ACC112 (cell line): ENCODE measurements around the gene DACH2.

Experiments
- H2AFZ ChIP-seq: fragments of 200-600 bp; sonication (generic); one replicate; pipeline ENCODE4 v1.6.0; 2017; ENCODE audit warnings: antibody characterized with exemption, low read length; ENCODE audit not compliant: unreplicated experiment
- H3K27ac ChIP-seq: fragments of 200-600 bp; sonication (generic); 2 replicates; pipeline ENCODE4 v1.5.1; 2014; ENCODE audit warnings: low read depth, mild to moderate bottlenecking, antibody characterized with exemption, low read length, moderate library complexity
- H3K27me3 ChIP-seq: fragments of 200-600 bp; sonication (generic); 2 replicates; pipeline ENCODE4 v1.6.1; 2014; ENCODE audit warnings: mild to moderate bottlenecking, antibody characterized with exemption, low read length, moderate library complexity, mixed read lengths; ENCODE audit not compliant: insufficient read depth
- H3K36me3 ChIP-seq: fragments of 200-600 bp; sonication (generic); 2 replicates; pipeline ENCODE4 v1.6.1; 2016; ENCODE audit warnings: mild to moderate bottlenecking, antibody characterized with exemption, low read length, moderate library complexity, mixed read lengths; ENCODE audit not compliant: insufficient read depth
- H3K4me1 ChIP-seq: fragments of 200-600 bp; sonication (generic); one replicate; pipeline ENCODE4 v1.6.1; 2016; ENCODE audit warnings: low read length, mixed read lengths; ENCODE audit not compliant: insufficient read depth, unreplicated experiment, control insufficient read depth
- H3K4me3 ChIP-seq: fragments of 200-600 bp; sonication (generic); 2 replicates; pipeline ENCODE4 v1.5.1; 2014; ENCODE audit warnings: mild to moderate bottlenecking, low read depth, low read length
- H3K79me2 ChIP-seq: fragments of 200-600 bp; sonication (generic); one replicate; pipeline ENCODE4 v1.6.0; 2016; ENCODE audit warnings: low read length; ENCODE audit not compliant: control insufficient read depth, unreplicated experiment, insufficient read depth

DACH2 gene

DNA sequence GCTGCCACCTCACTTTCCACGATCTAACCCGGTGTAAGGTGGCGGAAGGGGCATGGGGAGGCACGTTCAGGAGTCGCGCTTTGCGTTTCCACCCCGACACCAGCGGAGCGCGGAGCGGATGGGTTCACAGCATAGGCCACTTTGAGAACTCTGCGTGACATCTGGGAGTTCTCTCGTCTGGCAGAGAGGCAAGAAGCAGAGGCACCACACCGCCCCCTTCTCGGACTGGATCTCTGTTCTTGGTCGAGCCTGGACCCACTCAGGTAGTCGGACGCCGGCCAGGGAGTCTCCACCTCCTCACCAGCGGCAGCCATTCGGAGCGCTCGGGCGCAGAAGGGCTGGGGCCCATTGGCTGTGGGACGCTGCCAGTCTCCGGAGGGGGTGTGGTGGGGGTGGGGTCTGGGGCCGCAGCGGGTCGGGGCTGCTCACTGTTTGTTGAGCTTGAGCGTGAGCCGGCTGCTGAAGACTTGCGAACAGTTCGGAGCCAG lies at the start of gene DACH2:
Gene DACH2, plus strand, starts transcription at position 428 of the 488 bp plus-strand sequence.
- Histone ChIP-seq H3K36me3 (no peaks in the 10 kb centered on the region), H3K4me3 (peak within 1 kb of the TSS; percentile 73), H3K79me2 (peaks cover 4% of the 10 kb centered on the region), H2AFZ (peak within 1 kb of the TSS; percentile 48), H3K27me3 (peaks cover 26% of the 10 kb centered on the region), H3K4me1 (no peaks in the 10 kb centered on the region), H3K27ac (no peak within 1 kb of the TSS)

DNA sequence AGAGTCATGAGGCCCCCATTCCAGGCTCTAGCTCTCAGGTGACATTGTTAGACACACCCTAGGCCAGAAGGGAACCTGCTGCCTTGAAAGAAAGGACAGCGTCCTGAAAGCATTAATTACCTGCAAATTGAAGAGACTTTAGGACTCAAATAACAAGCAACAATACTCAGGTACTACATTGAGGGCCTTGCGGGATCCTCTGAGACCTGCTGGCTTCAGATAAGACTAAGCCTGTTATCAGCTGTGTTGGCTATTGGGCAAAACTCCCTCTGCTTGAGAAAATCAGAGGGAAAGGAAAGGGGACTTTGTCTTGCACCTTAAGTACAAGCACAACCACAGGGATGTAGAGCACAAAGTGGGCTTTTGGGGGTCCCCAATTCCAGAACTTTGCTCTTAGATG lies 45.9 kb upstream of the DACH2 start:
- Histone ChIP-seq H3K79me2 (no peaks in the 10 kb centered on the region), H3K27me3 (no peaks in the 10 kb centered on the region), H3K36me3 (no peaks in the 10 kb centered on the region), H3K27ac (no peak overlapping the region), H3K4me1 (no peaks in the 10 kb centered on the region), H3K4me3 (no peak overlapping the region), H2AFZ (no peak overlapping the region)

DNA sequence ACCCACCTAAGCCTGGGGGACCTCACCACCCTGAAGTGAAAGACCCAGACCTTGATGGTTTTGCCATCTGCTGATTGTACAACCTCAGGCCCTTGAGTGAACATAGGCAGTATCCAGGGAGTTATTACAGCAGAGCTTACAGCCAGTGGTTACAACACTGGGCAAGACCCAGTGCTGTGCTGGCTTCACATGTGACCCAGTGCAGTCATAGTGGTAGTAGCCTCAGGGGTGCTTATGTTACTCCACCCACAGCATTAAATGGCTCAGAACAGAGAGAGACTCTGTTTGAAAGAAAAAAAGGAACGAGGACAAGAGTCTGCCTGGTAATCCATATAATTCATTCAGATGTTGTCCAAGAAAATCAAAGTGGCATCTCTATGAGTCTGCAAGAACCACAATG lies 45.2 kb upstream of the DACH2 start:
- Histone ChIP-seq H2AFZ (no peak overlapping the region), H3K79me2 (no peaks in the 10 kb centered on the region), H3K36me3 (no peaks in the 10 kb centered on the region), H3K4me3 (no peak overlapping the region), H3K4me1 (no peaks in the 10 kb centered on the region), H3K27me3 (no peaks in the 10 kb centered on the region), H3K27ac (no peak overlapping the region)

DNA sequence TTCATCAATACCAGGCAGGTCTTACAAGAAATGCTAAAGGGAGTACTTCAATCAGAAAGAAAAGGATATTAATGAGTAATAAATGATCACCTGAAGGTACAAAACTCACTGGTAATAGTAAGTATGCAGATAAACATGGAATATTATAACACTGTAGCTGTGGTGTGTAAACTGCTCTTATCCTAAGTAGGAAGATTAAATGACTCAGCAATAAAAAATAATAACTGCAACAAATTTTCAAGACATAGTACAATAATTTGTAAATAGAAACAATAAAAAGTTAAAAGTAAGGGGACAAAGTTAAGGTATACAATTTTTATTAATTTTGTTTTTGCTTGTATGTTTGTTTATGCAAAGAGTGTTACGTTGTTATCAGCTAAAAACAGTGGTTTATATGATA lies 43.7 kb upstream of the DACH2 start:
- Histone ChIP-seq H2AFZ (no peak overlapping the region), H3K27me3 (no peaks in the 10 kb centered on the region), H3K36me3 (no peaks in the 10 kb centered on the region), H3K4me3 (no peak overlapping the region), H3K4me1 (no peaks in the 10 kb centered on the region), H3K79me2 (no peaks in the 10 kb centered on the region), H3K27ac (no peak overlapping the region)

DNA sequence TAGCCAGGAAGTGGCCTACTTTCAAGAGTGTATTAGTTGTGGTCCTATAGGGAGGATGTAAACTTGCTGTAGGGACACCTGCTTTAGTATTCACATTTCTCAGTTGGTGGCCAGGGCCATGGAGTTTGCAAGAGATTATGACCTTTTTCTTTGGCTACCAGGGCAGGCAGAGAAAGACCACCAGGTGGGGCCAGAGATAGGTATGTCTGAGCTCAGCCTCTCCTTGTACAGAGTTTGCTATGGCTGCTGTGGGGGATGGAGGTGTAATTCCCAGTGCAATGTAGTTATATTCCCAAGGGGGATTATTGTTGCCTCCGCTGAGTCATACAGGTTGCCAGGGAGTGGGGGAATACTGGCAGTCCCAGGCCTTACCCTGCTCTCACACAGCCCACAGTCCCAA lies 26.3 kb upstream of the DACH2 start:
- Histone ChIP-seq H3K4me1 (no peaks in the 10 kb centered on the region), H3K4me3 (no peak overlapping the region), H2AFZ (no peak overlapping the region), H3K79me2 (no peaks in the 10 kb centered on the region), H3K36me3 (no peaks in the 10 kb centered on the region), H3K27ac (no peak overlapping the region), H3K27me3 (no peaks in the 10 kb centered on the region)

DNA sequence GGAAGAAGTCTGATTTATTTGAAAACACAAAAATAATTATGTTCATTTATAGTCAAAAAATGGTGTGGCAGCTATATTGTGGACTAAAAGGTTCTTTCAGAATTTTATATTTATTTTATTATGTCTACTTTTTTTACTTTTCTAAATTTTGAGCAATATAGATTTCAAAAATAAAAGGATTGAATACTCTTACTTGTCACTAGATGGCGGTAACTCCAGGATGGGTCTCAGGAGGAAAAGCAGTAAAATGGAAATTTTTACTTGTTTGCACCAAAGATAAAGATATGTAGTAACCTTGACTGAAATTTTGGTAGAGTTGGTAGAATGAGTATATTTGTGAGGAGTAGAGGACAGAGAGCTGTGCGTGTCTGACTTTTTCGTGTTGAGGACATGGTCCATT lies 14.5 kb upstream of the DACH2 start:
- Histone ChIP-seq H3K36me3 (no peaks in the 10 kb centered on the region), H3K4me1 (peaks cover 4% of the 10 kb centered on the region), H3K4me3 (no peak overlapping the region), H3K27me3 (no peaks in the 10 kb centered on the region), H2AFZ (peak overlapping the region; percentile 50), H3K79me2 (no peaks in the 10 kb centered on the region), H3K27ac (no peak overlapping the region; the same call in 1 of the 2 replicates)

DNA sequence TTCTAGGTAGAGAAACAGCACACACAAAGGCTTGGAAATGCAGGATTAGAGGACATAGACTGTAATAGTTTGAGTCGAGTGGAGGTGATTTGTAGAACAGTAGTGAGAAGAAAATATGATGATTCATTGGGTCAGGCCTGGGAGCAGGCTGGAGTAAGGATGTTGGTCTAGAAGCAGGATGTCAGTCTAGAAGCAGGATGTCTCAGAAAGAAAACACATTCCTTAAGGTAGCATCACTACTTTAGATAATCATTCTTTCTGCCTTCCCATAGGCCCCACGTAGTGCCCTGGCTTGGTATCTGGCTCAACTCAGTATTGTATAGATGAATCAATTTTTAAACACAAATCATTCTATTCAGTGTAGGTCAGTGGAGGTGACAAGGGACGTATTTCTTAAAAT lies 11.2 kb upstream of the DACH2 start:
- Histone ChIP-seq H3K36me3 (no peaks in the 10 kb centered on the region), H3K27me3 (no peaks in the 10 kb centered on the region), H3K4me3 (no peak overlapping the region), H3K79me2 (no peaks in the 10 kb centered on the region), H3K4me1 (peaks cover 4% of the 10 kb centered on the region), H3K27ac (peak overlapping the region; percentile 65), H2AFZ (no peak overlapping the region)

DNA sequence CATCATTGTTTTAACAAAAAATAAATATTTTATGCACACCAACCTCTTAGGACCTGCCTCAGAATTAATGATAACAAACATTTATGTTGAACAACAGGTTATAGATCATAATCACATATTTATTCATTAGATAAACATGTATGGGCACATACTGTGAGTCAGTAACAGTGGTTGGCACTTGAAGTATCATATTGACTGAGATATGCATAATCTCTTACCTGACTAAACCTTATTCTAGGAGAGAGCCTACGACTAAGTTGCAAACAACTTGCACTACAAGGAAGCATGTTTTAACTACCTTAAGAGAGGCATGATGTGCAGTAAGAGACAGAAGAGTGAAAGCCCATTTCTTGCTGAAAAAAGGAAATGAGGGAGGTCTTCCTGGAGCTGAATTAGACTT lies 6.5 kb upstream of the DACH2 start:
- Histone ChIP-seq H3K4me1 (peaks cover 4% of the 10 kb centered on the region), H3K4me3 (no peak overlapping the region), H3K36me3 (no peaks in the 10 kb centered on the region), H2AFZ (no peak overlapping the region), H3K79me2 (no peaks in the 10 kb centered on the region), H3K27ac (no peak overlapping the region), H3K27me3 (no peaks in the 10 kb centered on the region)

DNA sequence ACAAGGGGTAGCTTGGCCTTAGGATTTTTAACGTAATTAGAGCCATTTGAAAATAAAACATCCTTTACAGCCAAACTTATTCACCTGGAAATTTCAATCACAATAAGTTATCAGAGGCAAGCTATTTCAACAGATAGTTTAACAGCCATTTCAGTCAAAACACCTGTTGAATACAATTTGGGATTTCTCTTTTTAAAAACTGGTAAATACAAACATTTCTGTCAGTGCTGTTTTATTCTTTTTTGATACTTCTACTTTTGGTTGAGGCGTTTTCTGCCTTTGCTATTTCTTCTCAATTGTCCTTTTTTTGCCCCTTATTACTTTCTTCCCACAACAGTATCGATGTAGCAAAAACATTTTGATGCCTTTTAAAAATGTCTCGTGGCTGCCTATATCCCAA lies 2.1 kb upstream of the DACH2 start:
- peaks cover 26% of the 10 kb centered on the region for H3K27me3 ChIP-seq
- no peak overlapping the region for H2AFZ ChIP-seq
- no peak overlapping the region for H3K4me3 ChIP-seq
- no peak overlapping the region for H3K27ac ChIP-seq
- no peaks in the 10 kb centered on the region for H3K4me1 ChIP-seq
- H3K79me2 ChIP-seq: peaks cover 2% of the 10 kb centered on the region
- no peaks in the 10 kb centered on the region for H3K36me3 ChIP-seq

DNA sequence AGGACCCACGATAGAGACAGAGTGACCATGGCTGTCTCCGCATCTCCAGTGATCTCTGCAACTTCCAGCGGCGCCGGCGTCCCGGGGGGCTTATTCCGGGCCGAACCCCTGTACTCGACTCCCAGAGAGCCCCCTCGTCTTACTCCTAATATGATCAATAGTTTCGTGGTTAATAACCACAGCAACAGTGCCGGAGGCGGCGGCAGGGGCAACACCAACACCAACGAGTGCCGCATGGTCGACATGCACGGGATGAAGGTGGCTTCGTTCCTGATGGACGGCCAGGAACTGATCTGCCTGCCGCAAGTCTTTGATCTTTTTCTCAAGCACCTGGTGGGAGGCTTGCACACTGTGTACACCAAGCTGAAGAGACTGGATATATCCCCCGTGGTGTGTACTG lies 343 bp downstream of the DACH2 start:
- Histone ChIP-seq H3K79me2 (peaks cover 4% of the 10 kb centered on the region), H3K4me3 (peak overlapping the region; percentile 73)

DNA sequence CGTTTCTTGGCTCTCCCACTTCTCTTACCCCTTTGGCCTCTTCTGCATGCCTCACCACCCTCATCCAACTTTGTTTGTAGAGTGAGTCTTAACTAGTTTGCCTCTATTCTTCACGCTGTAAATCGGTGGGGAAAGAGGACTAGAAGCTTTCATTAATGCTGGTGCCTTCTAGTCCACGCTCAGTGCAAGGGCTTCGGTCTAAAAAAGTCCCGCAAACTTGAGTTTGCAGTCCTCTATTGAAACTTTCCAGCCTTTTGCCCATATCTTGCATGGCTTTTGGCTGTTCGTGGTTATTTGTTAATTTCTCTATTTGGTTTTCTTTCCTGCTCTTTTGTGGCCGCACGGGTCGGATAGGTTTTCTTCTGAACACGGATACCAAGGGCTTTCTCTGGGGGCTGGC lies 868 bp downstream of the DACH2 start:
- H3K27ac ChIP-seq: no peak overlapping the region
- peaks cover 4% of the 10 kb centered on the region for H3K79me2 ChIP-seq
- peaks cover 26% of the 10 kb centered on the region for H3K27me3 ChIP-seq
- no peaks in the 10 kb centered on the region for H3K36me3 ChIP-seq
- no peaks in the 10 kb centered on the region for H3K4me1 ChIP-seq
- H3K4me3 ChIP-seq: peak overlapping the region; percentile 73
- no peak overlapping the region for H2AFZ ChIP-seq

More for the DNA sequence above, 343 bp downstream of the DACH2 start:
- Histone ChIP-seq H3K27ac (no peak overlapping the region), H2AFZ (peak overlapping the region; percentile 22), H3K36me3 (no peaks in the 10 kb centered on the region), H3K27me3 (peaks cover 26% of the 10 kb centered on the region), H3K4me1 (no peaks in the 10 kb centered on the region)
